GM12872 (cell line): ENCODE measurements around the gene NEURL4.

Source experiments
- CTCF ChIP-seq: IDR thresholded peaks from 3 replicates; pipeline ENCODE4 v1.5.1; 2011; ENCODE audit warnings: low read depth, mild to moderate bottlenecking, low read length, moderate library complexity; ENCODE audit not compliant: insufficient read depth

The NEURL4 gene

GRCh38 chr17:7328840-7329373 lies at the start of gene NEURL4:
NEURL4 (minus strand) TSS chr17:7329335; CDS start chr17:7329312, 23 bp downstream.
- TF ChIP-seq CTCF, result no peak

- no peak for TF ChIP-seq CTCF
These were observed 45.2 kb upstream of the NEURL4 start for GRCh38 chr17:7374353-7374752.

- no peak for TF ChIP-seq CTCF
These were observed 41.7 kb upstream of the NEURL4 start for GRCh38 chr17:7370853-7371252.

- TF ChIP-seq CTCF, result no peak
These were observed 40.7 kb upstream of the NEURL4 start for GRCh38 chr17:7369825-7370224.

- no peak for TF ChIP-seq CTCF
These were observed 38.9 kb upstream of the NEURL4 start for GRCh38 chr17:7367918-7368598.

GRCh38 chr17:7367083-7367482 lies 37.9 kb upstream of the NEURL4 start:
- TF ChIP-seq CTCF, result no peak

- TF ChIP-seq CTCF, result no peak
These were observed 34.2 kb upstream of the NEURL4 start for GRCh38 chr17:7363311-7363710.

- TF ChIP-seq CTCF, result no peak
These were observed 32.8 kb upstream of the NEURL4 start for GRCh38 chr17:7361906-7362305.
